SJSA1 (cell line): ENCODE results near the gene PLXNB2. TPM values are rescaled to one million over a fixed set of nuclear protein-coding genes. Genes with fewer than 3 reads are reported as not detected.

Experiments
- DNase-seq, 2 experiments: peaks; one replicate each; pipeline ENCODE4 v3.0.0-alpha.2; 2015 to 2020; ENCODE audit warnings: low spot score in 2 of 2, low read depth in 1 of 2
- H3K27ac ChIP-seq: fragments of 250-450 bp; sonication (Bioruptor Pico); 2 replicates; pipeline ENCODE4 v1.5.1; 2020; ENCODE audit warnings: mild to moderate bottlenecking, moderate library complexity
- H3K27me3 ChIP-seq: fragments of 250-450 bp; sonication (Bioruptor Pico); replicated peaks from 2 replicates; pipeline ENCODE4 v1.5.1; 2020; ENCODE audit warnings: mild to moderate bottlenecking, moderate library complexity
- H3K36me3 ChIP-seq: fragments of 250-450 bp; sonication (Bioruptor Pico); 2 replicates; pipeline ENCODE4 v1.5.1; 2020; ENCODE audit warnings: mild to moderate bottlenecking
- H3K4me1 ChIP-seq: fragments of 250-450 bp; sonication (Bioruptor Pico); replicated peaks from 2 replicates; pipeline ENCODE4 v1.6.1; 2021; ENCODE audit warnings: mild to moderate bottlenecking
- H3K4me3 ChIP-seq: fragments of 250-450 bp; sonication (Bioruptor Pico); 2 replicates; pipeline ENCODE4 v1.5.1; 2020; ENCODE audit warnings: mild to moderate bottlenecking
- H3K9me3 ChIP-seq: fragments of 250-450 bp; sonication (Bioruptor Pico); replicated peaks from 2 replicates; pipeline ENCODE4 v1.5.1; 2020; ENCODE audit warnings: mild to moderate bottlenecking
- total RNA-seq: library from RNA; depleted of rRNA; stranded (reverse); fragments of >200 nt; shearing (Covaris generic); gene quantifications from 2 replicates; pipeline ENCODE4 v1.2.3, GENCODE V29; 2014

The PLXNB2 gene
- total RNA-seq, 1 experiment from 2014 or later, result 61.7 TPM

DNA sequence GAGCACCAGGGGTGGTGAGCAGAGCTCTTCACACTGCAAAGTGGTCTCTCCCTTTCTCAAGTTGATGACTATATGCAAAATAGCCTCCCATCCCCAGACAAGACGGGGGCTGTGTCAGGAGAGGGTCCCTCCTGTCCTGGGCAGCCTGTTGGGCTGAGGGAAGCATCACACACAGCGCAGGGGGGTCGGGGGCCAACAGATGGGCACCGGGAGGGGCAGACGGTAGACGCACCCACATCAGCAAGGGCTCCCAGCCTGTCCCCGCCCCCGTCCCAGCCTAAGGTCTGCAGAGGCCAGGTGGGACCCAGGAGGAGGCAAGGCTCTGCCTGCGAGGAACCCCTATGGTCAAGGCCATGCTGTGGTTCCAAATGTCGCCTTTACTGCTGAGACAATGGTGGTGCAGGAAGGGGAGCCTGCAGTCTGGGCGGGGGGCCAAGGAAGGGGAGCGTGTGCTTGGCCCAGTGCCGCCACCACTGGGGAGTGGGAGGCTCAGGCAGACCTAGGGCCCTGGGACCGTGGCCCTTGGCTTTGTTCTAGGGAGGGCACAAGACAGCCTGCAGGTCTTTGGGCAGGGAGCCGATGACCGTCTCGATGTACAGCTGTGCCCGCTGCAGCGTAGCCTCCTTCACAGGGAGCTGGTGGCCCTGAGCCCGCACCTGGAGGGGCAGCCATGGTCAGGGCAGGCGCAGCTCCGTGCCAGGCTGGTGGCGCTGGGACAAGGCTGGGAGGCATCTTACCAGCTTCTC, 4.3 kb upstream of the PLXNB2 start:
- Histone ChIP-seq H3K36me3 (peaks cover 6% of the 10 kb centered on the region), H3K4me3 (no peak overlapping the region), H3K4me1 (peaks cover 7% of the 10 kb centered on the region), H3K27me3 (no peaks in the 10 kb centered on the region), H3K27ac (no peak overlapping the region), H3K9me3 (no peaks in the 10 kb centered on the region)
- no peak for DNase-seq

- Histone ChIP-seq H3K36me3 (peaks cover 8% of the 10 kb centered on the region), H3K27me3 (no peaks in the 10 kb centered on the region), H3K4me3 (no peak overlapping the region), H3K27ac (no peak overlapping the region), H3K9me3 (no peaks in the 10 kb centered on the region), H3K4me1 (peaks cover 12% of the 10 kb centered on the region)
- no peak for DNase-seq
These were observed 3.6 kb upstream of the PLXNB2 start for GRCh38 chr22:50310949-50311444.

DNA sequence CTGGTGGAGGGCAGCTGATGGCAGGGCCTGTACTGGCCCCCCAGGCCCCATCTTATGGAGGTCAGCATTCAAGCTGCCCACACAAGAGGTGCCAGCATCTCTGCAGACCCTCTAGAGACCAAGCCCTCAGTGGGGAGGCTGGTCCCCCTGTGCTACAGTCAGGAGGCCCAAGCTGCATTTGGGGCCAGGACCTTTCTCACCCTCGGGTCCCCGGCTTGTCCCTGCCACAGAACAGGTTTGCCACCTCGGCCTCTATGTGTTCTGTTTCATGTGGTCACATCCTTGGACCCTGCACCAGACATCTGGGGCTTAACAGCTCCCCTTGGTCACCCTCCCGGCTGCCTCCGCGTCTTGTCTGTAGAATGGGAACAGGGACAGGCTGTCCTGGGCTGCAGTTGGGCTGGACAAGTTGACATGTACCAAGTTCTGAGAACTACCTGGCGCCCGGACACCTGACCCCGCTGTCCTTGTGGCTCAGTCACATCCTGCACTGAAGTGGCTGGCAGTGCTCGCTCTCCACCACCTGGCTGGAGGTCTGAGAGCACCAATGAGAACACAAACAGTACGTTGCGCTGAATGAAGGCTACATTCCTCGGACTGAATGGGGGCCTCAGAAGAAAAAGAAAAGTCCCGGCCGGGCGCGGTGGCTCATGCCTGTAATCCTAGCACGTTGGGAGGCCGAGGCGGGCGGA, 2.7 kb upstream of the PLXNB2 start:
- no peaks in the 10 kb centered on the region for H3K9me3 ChIP-seq
- H3K27ac ChIP-seq, result no peak overlapping the region
- H3K27me3 ChIP-seq, result no peaks in the 10 kb centered on the region
- peaks cover 11% of the 10 kb centered on the region for H3K36me3 ChIP-seq
- H3K4me3 ChIP-seq, result no peak overlapping the region
- no peak for DNase-seq
- H3K4me1 ChIP-seq, result peaks cover 21% of the 10 kb centered on the region

- H3K36me3 ChIP-seq, result peaks cover 16% of the 10 kb centered on the region
These were observed 2.1 kb upstream of the PLXNB2 start for GRCh38 chr22:50309601-50309991.

GRCh38 chr22:50308986-50309600, 1.6 kb upstream of the PLXNB2 start:
- Histone ChIP-seq H3K27me3 (no peaks in the 10 kb centered on the region), H3K4me1 (peaks cover 29% of the 10 kb centered on the region), H3K9me3 (no peaks in the 10 kb centered on the region), H3K27ac (no peak overlapping the region), H3K36me3 (peaks cover 18% of the 10 kb centered on the region), H3K4me3 (no peak overlapping the region)
- DNase-seq, result no peak

More at GRCh38 chr22:50309601-50309991, 2.1 kb upstream of the PLXNB2 start:
- Histone ChIP-seq H3K4me3 (no peak overlapping the region), H3K27me3 (no peaks in the 10 kb centered on the region), H3K27ac (no peak overlapping the region), H3K9me3 (no peaks in the 10 kb centered on the region), H3K4me1 (peaks cover 26% of the 10 kb centered on the region)
- no peak for DNase-seq

- H3K27ac ChIP-seq, result no peak overlapping the region
- H3K4me3 ChIP-seq, result no peak overlapping the region
- no peaks in the 10 kb centered on the region for H3K27me3 ChIP-seq
- DNase-seq, result no peak
- H3K36me3 ChIP-seq, result peaks cover 23% of the 10 kb centered on the region
- H3K9me3 ChIP-seq, result no peaks in the 10 kb centered on the region
- H3K4me1 ChIP-seq, result peaks cover 31% of the 10 kb centered on the region
These were observed 1.1 kb upstream of the PLXNB2 start for GRCh38 chr22:50308597-50308935.

- H3K27ac ChIP-seq, result no peak overlapping the region
- H3K36me3 ChIP-seq, result peaks cover 29% of the 10 kb centered on the region
- H3K9me3 ChIP-seq, result no peaks in the 10 kb centered on the region
- H3K4me3 ChIP-seq, result no peak overlapping the region
- peaks cover 31% of the 10 kb centered on the region for H3K4me1 ChIP-seq
- DNase-seq, result no peak
- no peaks in the 10 kb centered on the region for H3K27me3 ChIP-seq
These were observed 597 bp upstream of the PLXNB2 start for GRCh38 chr22:50307890-50308596.

- peak; percentile 84 to 92 for DNase-seq
- peak overlapping the region; percentile 97 for H3K4me3 ChIP-seq
- H3K4me1 ChIP-seq, result peaks cover 36% of the 10 kb centered on the region
- H3K27me3 ChIP-seq, result no peaks in the 10 kb centered on the region
- peaks cover 36% of the 10 kb centered on the region for H3K36me3 ChIP-seq
- peak overlapping the region; percentile 61 for H3K27ac ChIP-seq
- no peaks in the 10 kb centered on the region for H3K9me3 ChIP-seq
These were observed 1.4 kb downstream of the PLXNB2 start for GRCh38 chr22:50305923-50306566.

- peak overlapping the region; percentile 97 for H3K4me3 ChIP-seq
- peaks cover 36% of the 10 kb centered on the region for H3K4me1 ChIP-seq
- H3K27ac ChIP-seq, result peak overlapping the region; percentile 61
- DNase-seq, result no peak
- H3K36me3 ChIP-seq, result peaks cover 42% of the 10 kb centered on the region
- H3K9me3 ChIP-seq, result no peaks in the 10 kb centered on the region
- H3K27me3 ChIP-seq, result no peaks in the 10 kb centered on the region
These were observed 2.0 kb downstream of the PLXNB2 start for GRCh38 chr22:50305393-50305922.

GRCh38 chr22:50304528-50305392, 2.7 kb downstream of the PLXNB2 start:
- peaks cover 43% of the 10 kb centered on the region for H3K36me3 ChIP-seq
- no peak overlapping the region for H3K27ac ChIP-seq
- no peak overlapping the region for H3K4me3 ChIP-seq
- H3K4me1 ChIP-seq, result peaks cover 36% of the 10 kb centered on the region
- DNase-seq, result no peak
- H3K27me3 ChIP-seq, result no peaks in the 10 kb centered on the region
- no peaks in the 10 kb centered on the region for H3K9me3 ChIP-seq

DNA sequence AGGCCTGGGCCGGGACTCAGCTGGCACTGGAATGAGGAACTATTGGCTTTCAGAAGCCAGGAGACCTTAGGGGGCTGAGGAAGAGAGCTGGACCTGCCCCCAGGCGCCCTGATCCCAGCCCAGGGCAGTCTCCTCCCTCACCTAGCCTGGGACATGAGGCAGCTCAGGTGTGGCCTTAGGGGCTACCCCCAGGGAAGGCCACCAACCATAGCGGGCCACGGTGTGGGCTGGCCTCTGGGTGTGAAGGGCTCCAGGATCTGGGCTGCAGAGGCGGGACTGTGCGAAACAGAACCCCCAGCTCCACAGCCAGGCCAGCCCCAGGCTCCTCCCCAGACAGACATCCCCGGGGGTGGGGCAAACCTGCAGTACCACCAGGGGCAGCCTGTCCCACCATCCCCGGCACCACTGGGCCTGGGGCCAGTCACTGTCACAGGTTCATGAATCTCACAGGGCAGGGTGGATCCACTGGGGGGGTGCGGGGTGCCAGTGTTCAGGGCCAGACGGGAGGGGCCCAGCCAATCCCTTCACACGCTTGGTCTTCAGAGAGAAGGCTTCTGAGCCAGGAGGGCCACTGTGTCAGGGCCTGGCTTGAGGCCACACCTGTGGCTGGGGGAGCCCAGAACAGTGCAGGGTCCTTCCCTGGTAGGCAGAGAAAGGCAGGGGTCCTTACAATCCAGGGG, 3.5 kb downstream of the PLXNB2 start:
- H3K27ac ChIP-seq, result no peak overlapping the region
- no peaks in the 10 kb centered on the region for H3K9me3 ChIP-seq
- no peak for DNase-seq
- no peaks in the 10 kb centered on the region for H3K27me3 ChIP-seq
- H3K4me3 ChIP-seq, result no peak overlapping the region
- H3K36me3 ChIP-seq, result peaks cover 43% of the 10 kb centered on the region
- peaks cover 36% of the 10 kb centered on the region for H3K4me1 ChIP-seq

- peaks cover 36% of the 10 kb centered on the region for H3K4me1 ChIP-seq
These were observed 4.0 kb downstream of the PLXNB2 start for GRCh38 chr22:50303515-50303847.

More at GRCh38 chr22:50303515-50303847, 4.0 kb downstream of the PLXNB2 start:
- no peak overlapping the region for H3K4me3 ChIP-seq
- no peaks in the 10 kb centered on the region for H3K27me3 ChIP-seq
- H3K9me3 ChIP-seq, result no peaks in the 10 kb centered on the region
- H3K36me3 ChIP-seq, result peaks cover 43% of the 10 kb centered on the region
- no peak for DNase-seq
- H3K27ac ChIP-seq, result no peak overlapping the region
